Measurements from ENCODE around the gene SYT2.
"Not testable (repeated sequence)": the region's sequence is repeated elsewhere in the genome, so short reads cannot be mapped to it uniquely, and the experiment has no call there.

Gene SYT2

GRCh38 chr1:202745323-202745888, 35.2 kb upstream of the SYT2 start:
- H3F3A ChIP-seq (ENCODE audit: control insufficient read depth, insufficient read depth): no peaks in the 10 kb centered on the region
- no peak overlapping the region for H3K27ac ChIP-seq (ENCODE audit: low read depth, low read length)
- H3K9me3 ChIP-seq (ENCODE audit: control insufficient read depth, insufficient read depth, low read length): no peaks in the 10 kb centered on the region
- H4K20me1 ChIP-seq (ENCODE audit: control insufficient read depth, insufficient read depth, low read depth, low read length): no peaks in the 10 kb centered on the region
- H3K4me2 ChIP-seq (ENCODE audit: low read length): no peak overlapping the region
- H3K36me3 ChIP-seq (ENCODE audit: control insufficient read depth, low read length): no peaks in the 10 kb centered on the region
- no peaks in the 10 kb centered on the region for H3K4me1 ChIP-seq (ENCODE audit: control insufficient read depth, low read length)
- no peaks in the 10 kb centered on the region for H3K79me2 ChIP-seq (ENCODE audit: control insufficient read depth, low read length)
- TF ChIP-seq, protein P1, sequence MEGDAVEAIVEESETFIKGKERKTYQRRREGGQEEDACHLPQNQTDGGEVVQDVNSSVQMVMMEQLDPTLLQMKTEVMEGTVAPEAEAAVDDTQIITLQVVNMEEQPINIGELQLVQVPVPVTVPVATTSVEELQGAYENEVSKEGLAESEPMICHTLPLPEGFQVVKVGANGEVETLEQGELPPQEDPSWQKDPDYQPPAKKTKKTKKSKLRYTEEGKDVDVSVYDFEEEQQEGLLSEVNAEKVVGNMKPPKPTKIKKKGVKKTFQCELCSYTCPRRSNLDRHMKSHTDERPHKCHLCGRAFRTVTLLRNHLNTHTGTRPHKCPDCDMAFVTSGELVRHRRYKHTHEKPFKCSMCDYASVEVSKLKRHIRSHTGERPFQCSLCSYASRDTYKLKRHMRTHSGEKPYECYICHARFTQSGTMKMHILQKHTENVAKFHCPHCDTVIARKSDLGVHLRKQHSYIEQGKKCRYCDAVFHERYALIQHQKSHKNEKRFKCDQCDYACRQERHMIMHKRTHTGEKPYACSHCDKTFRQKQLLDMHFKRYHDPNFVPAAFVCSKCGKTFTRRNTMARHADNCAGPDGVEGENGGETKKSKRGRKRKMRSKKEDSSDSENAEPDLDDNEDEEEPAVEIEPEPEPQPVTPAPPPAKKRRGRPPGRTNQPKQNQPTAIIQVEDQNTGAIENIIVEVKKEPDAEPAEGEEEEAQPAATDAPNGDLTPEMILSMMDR (IDR thresholded peaks at IDR 0.05; ENCODE audit: low read depth, low read length, poor library complexity, severe bottlenecking): no peak
- TF ChIP-seq EZH2phosphoT487 (IDR thresholded peaks at IDR 0.05; ENCODE audit: borderline replicate concordance, low read length): no peak
- peaks cover 6% of the 10 kb centered on the region; the same call in 1 of the 2 replicates for H3K27me3 ChIP-seq (ENCODE audit: control insufficient read depth, low read length)
- no peak overlapping the region for H3K4me3 ChIP-seq (ENCODE audit: low read length)
- H3K9me2 ChIP-seq (replicated peaks; ENCODE audit: control insufficient read depth, low read length): no peaks in the 10 kb centered on the region

DNA sequence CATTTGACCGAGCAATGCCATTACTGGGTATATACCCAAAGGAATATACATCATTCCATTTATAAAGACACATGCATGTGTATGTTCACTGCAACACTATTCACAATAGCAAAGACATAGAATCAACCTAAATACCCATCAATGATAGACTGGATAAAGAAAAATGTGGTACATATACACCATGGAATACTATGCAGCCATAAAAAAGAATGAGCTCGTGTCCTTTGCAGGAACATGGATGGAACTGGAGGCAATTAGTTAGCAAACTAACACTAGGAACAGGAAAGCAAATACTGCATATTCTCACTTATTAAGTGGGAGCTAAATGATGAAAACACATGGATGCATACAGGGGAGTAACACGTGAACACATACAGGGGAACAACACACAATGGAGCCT, 34.5 kb upstream of the SYT2 start:
- not testable (repeated sequence) for H3K79me2 ChIP-seq (ENCODE audit: control insufficient read depth, low read length); H4K20me1 ChIP-seq (ENCODE audit: control insufficient read depth, insufficient read depth, low read depth, low read length); H3K4me3 ChIP-seq (ENCODE audit: low read length); H3K27me3 ChIP-seq (ENCODE audit: control insufficient read depth, low read length); H3F3A ChIP-seq (ENCODE audit: control insufficient read depth, insufficient read depth); H3K27ac ChIP-seq (ENCODE audit: low read depth, low read length); H3K4me1 ChIP-seq (ENCODE audit: control insufficient read depth, low read length); H3K36me3 ChIP-seq (ENCODE audit: control insufficient read depth, low read length); H3K4me2 ChIP-seq (ENCODE audit: low read length); H3K9me2 ChIP-seq (replicated peaks; ENCODE audit: control insufficient read depth, low read length); H3K9me3 ChIP-seq (ENCODE audit: control insufficient read depth, insufficient read depth, low read length)

DNA sequence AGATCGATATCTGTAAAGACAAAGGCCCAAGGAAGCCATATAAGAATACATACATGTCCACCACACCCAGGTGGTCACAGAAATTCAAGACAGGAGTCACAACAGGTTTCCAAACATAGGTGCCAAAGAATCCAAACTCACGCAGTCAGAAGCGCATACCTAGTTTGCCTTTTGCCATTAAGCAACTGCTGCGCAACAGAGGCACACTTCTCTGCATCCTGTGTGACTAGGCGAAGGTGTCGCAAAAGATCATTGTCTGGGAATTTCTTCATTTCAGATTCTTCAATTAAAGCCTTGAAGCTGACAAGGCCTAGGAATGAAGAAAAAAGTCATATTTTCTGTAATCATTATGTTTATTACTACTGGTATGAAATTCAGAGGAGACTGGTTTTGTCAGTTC, 32.2 kb upstream of the SYT2 start:
- H3K36me3 ChIP-seq (ENCODE audit: control insufficient read depth, low read length): no peaks in the 10 kb centered on the region
- no peaks in the 10 kb centered on the region for H3K9me3 ChIP-seq (ENCODE audit: control insufficient read depth, insufficient read depth, low read length)
- H3F3A ChIP-seq (ENCODE audit: control insufficient read depth, insufficient read depth): no peaks in the 10 kb centered on the region
- H4K20me1 ChIP-seq (ENCODE audit: control insufficient read depth, insufficient read depth, low read depth, low read length): no peaks in the 10 kb centered on the region
- H3K9me2 ChIP-seq (replicated peaks; ENCODE audit: control insufficient read depth, low read length): no peaks in the 10 kb centered on the region
- H3K4me3 ChIP-seq (ENCODE audit: low read length): no peak overlapping the region
- H3K79me2 ChIP-seq (ENCODE audit: control insufficient read depth, low read length): no peaks in the 10 kb centered on the region
- no peaks in the 10 kb centered on the region for H3K4me1 ChIP-seq (ENCODE audit: control insufficient read depth, low read length)
- no peak for TF ChIP-seq EZH2phosphoT487 (IDR thresholded peaks at IDR 0.05; ENCODE audit: borderline replicate concordance, low read length)
- TF ChIP-seq, protein P1 (IDR thresholded peaks at IDR 0.05; ENCODE audit: low read depth, low read length, poor library complexity, severe bottlenecking): no peak
- H3K4me2 ChIP-seq (ENCODE audit: low read length): no peak overlapping the region
- peaks cover 9% of the 10 kb centered on the region; the same call in 1 of the 2 replicates for H3K27me3 ChIP-seq (ENCODE audit: control insufficient read depth, low read length)
- no peak overlapping the region for H3K27ac ChIP-seq (ENCODE audit: low read depth, low read length)

DNA sequence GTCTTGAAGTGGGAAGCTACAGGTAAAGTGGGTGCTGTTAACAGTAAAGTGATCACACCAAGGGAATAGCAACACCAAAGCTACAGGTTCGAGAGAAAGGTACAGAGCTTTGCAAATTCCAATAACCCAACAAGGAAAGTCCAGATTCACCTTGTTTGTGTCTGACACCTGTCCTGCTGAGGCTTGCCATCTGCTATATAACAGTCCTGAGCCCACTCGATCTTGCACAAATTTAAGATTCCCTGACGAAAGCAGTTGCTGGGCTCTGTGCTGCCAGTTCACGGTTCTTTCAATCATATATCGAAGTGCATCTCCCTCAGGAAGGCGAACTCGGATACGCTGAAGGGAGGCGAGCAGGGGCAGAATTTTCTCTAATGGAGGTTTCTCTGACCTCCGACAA, 23.0 kb upstream of the SYT2 start:
- Histone ChIP-seq H3K4me3 (ENCODE audit: low read length) (no peak overlapping the region), H3K4me1 (ENCODE audit: control insufficient read depth, low read length) (peaks cover 4% of the 10 kb centered on the region; the same call in 1 of the 2 replicates), H3K9me2 (replicated peaks; ENCODE audit: control insufficient read depth, low read length) (no peaks in the 10 kb centered on the region), H3K4me2 (ENCODE audit: low read length) (no peak overlapping the region), H4K20me1 (ENCODE audit: control insufficient read depth, insufficient read depth, low read depth, low read length) (peaks cover 1% of the 10 kb centered on the region; the same call in 1 of the 2 replicates), H3K27ac (ENCODE audit: low read depth, low read length) (no peak overlapping the region), H3K9me3 (ENCODE audit: control insufficient read depth, insufficient read depth, low read length) (no peaks in the 10 kb centered on the region), H3K27me3 (ENCODE audit: control insufficient read depth, low read length) (peaks cover 43% of the 10 kb centered on the region), H3K79me2 (ENCODE audit: control insufficient read depth, low read length) (no peaks in the 10 kb centered on the region), H3F3A (ENCODE audit: control insufficient read depth, insufficient read depth) (no peaks in the 10 kb centered on the region), H3K36me3 (ENCODE audit: control insufficient read depth, low read length) (no peaks in the 10 kb centered on the region)
- TF ChIP-seq EZH2phosphoT487 (IDR thresholded peaks at IDR 0.05; ENCODE audit: borderline replicate concordance, low read length): no peak
- TF ChIP-seq, protein P1 (IDR thresholded peaks at IDR 0.05; ENCODE audit: low read depth, low read length, poor library complexity, severe bottlenecking): no peak

Data from DOHH2 (cell line).